Panc1 (cell line): ENCODE results near the gene PAK4.

Experiments
- CTCF ChIP-seq: fragments of 450-650 bp; IDR thresholded peaks from 2 replicates; pipeline ENCODE4 v1.5.1; 2017; ENCODE audit warnings: mild to moderate bottlenecking
- POLR2AphosphoS5 ChIP-seq: IDR thresholded peaks from 2 replicates; pipeline ENCODE4 v1.6.1; 2012; ENCODE audit warnings: mild to moderate bottlenecking, low read depth, low read length, moderate library complexity
- REST ChIP-seq, 2 experiments: IDR thresholded peaks; 2 replicates each; pipeline ENCODE4 v1.6.1; 2011 to 2012; ENCODE audit warnings: low read depth in 2 of 2, control low read depth in 1 of 2, low read length in 1 of 2, mild to moderate bottlenecking in 1 of 2, moderate library complexity in 1 of 2; ENCODE audit not compliant: insufficient read depth in 1 of 2

GRCh38 chr19:39195755-39196154, 70.2 kb downstream of the PAK4 start:
- no peak for TF ChIP-seq REST (IDR thresholded peaks at IDR 0.05; ENCODE audit: insufficient read depth in 1 of 2, low read depth in 2 of 2, low read length in 1 of 2)
- TF ChIP-seq CTCF: no peak
- no peak for TF ChIP-seq POLR2AphosphoS5
